Measurements from ENCODE around the gene PIK3IP1.

DNA sequence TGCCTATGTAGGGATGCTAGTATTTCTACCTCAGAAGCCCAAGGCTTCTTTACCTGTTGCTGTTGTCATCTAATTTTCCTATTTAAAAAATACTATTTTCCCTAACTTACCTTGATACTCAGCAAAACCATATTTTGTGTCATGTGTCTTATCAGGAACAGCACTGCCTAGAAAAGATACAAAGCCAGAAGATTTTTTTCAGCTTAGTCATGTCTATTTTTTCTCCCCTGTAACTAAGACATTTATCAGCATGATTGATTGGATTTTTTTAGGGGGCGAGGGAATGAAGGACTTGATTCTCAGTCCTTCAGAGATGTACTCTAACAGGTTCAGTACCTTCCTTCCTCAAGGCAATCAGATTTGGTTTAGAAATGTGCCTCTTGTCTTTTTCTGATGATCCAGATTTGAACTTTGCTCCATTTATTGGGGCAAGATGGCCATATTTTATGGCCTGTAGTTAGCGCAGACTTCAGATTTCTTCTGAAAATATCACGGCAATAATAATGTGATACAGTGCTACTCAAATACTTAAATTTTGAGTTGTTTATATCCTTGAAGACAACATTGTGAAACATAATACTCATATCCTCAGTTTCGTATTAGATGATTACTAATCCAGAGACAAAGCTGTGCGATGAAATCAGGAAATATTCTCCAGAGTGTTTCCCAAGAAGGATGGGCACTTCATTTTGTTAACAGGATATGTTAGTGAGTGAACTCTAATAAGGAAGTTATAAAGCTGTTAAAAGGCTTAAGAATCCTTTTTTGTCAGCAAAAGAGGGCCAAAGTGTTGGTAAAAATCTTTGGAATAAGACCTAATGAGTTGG lies 3.8 kb upstream of the PIK3IP1 start:
- TF ChIP-seq RFX5 (IDR thresholded peaks at IDR 0.05; ENCODE audit: borderline replicate concordance, low read depth, low read length) (no peak), EZH2 (IDR thresholded peaks at IDR 0.05; ENCODE audit: low read depth, low read length, severe bottlenecking) (no peak), EP300 (IDR thresholded peaks at IDR 0.05; ENCODE audit: borderline replicate concordance in 1 of 2, low read depth in 2 of 2, low read length in 2 of 2) (no peak), ATF2 (IDR thresholded peaks at IDR 0.05; ENCODE audit: low read length) (no peak), MAFK (IDR thresholded peaks at IDR 0.05; ENCODE audit: low read depth, low read length) (no peak), ZNF274 (IDR thresholded peaks at IDR 0.05; ENCODE audit: borderline replicate concordance, extremely low read depth, low read length) (no peak), POLR2AphosphoS5 (IDR thresholded peaks at IDR 0.05; ENCODE audit: low read depth, low read length) (no peak), FOSL1 (IDR thresholded peaks at IDR 0.05; ENCODE audit: insufficient read depth, low read depth, low read length) (no peak), ATF3 (IDR thresholded peaks at IDR 0.05; ENCODE audit: insufficient read depth, low read depth, low read length) (no peak), GABPA (IDR thresholded peaks at IDR 0.05; ENCODE audit: borderline replicate concordance, insufficient read depth, low read length) (no peak)
- TF ChIP-seq, protein P1, sequence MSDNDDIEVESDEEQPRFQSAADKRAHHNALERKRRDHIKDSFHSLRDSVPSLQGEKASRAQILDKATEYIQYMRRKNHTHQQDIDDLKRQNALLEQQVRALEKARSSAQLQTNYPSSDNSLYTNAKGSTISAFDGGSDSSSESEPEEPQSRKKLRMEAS (IDR thresholded peaks at IDR 0.05): no peak
- TF ChIP-seq, protein P2, sequence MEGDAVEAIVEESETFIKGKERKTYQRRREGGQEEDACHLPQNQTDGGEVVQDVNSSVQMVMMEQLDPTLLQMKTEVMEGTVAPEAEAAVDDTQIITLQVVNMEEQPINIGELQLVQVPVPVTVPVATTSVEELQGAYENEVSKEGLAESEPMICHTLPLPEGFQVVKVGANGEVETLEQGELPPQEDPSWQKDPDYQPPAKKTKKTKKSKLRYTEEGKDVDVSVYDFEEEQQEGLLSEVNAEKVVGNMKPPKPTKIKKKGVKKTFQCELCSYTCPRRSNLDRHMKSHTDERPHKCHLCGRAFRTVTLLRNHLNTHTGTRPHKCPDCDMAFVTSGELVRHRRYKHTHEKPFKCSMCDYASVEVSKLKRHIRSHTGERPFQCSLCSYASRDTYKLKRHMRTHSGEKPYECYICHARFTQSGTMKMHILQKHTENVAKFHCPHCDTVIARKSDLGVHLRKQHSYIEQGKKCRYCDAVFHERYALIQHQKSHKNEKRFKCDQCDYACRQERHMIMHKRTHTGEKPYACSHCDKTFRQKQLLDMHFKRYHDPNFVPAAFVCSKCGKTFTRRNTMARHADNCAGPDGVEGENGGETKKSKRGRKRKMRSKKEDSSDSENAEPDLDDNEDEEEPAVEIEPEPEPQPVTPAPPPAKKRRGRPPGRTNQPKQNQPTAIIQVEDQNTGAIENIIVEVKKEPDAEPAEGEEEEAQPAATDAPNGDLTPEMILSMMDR (IDR thresholded peaks at IDR 0.05; ENCODE audit: control extremely low read depth in 1 of 3, insufficient read depth in 1 of 3, low read depth in 1 of 3, low read length in 3 of 3): no peak
